Stimulated activated naive CD8-positive, alpha-beta T cell treated with anti-CD3 and anti-CD28 coated beads, Interleukin-15, Interleukin-2, amounts not matched to agents 100 ng/mL and 50 ng/mL, for 24 hours (primary cell): ENCODE data around the gene TAPT1.
"Not testable (repeated sequence)": the region's sequence is repeated elsewhere in the genome, so short reads cannot be mapped to it uniquely, and the experiment has no call there.

Experiments used
- H3K27ac Mint-ChIP-seq: one replicate; pipeline ENCODE4 v1.8.0; 2021; ENCODE audit warnings: mild to moderate bottlenecking, mixed read lengths
- H3K27me3 Mint-ChIP-seq: one replicate; pipeline ENCODE4 v1.8.0; 2021; ENCODE audit warnings: mixed read lengths
- H3K36me3 Mint-ChIP-seq: one replicate; pipeline ENCODE4 v1.8.0; 2021; ENCODE audit warnings: low read depth, mixed read lengths
- H3K4me1 Mint-ChIP-seq: one replicate; pipeline ENCODE4 v1.8.0; 2021; ENCODE audit warnings: low read depth, mixed read lengths
- H3K4me3 Mint-ChIP-seq: one replicate; pipeline ENCODE4 v1.8.0; 2021; ENCODE audit warnings: mild to moderate bottlenecking, mixed read lengths
- H3K9me3 Mint-ChIP-seq: one replicate; pipeline ENCODE4 v1.8.0; 2021; ENCODE audit warnings: mixed read lengths

TAPT1 gene

DNA sequence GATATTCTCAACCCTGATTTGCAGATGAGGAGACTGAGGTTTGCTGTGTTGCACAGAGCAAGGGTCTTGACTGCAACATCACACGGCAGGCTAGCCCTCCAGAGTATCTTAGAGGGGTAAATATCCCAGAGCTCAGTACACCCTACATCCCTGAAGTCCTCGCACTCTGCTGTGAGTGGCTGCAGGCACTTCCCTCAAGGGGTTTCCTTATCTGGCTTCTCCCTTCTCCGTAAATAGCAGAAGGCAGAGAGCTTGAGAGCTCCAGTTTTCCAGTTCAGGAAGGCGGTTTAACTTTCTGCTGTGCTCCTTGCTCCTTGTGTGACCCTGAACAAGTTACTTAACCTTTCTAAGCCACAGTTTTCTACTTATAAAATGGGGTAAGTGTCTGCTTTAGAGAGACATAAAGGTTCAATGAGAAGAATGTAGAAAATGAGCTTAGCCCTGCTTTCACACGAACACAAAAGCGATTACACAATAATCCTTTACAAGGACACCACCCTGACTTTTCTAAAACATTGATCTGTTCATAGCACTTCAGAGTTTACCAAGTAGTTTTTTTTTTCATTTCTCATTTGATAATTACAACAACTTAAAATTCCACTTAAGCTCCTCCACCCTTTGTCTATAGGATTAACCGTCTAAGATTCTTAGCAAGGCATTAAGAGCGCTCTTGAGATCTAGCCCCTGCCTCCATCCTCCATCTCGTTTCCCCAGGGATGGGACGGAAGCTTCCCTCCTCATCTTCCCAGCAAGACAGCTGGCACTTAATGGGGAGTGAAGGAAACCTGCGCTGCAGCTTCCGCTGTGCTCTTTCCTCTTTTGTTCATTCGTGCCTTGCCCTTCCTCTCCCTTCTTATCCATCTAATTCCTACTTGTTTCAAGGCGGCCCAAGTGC, 68.4 kb downstream of the TAPT1 start:
- Mint-ChIP-seq H3K4me1 (no peaks in the 10 kb centered on the region), H3K9me3 (no peaks in the 10 kb centered on the region), H3K36me3 (peaks cover 15% of the 10 kb centered on the region), H3K27ac (no peak overlapping the region), H3K4me3 (no peak overlapping the region), H3K27me3 (no peaks in the 10 kb centered on the region)

DNA sequence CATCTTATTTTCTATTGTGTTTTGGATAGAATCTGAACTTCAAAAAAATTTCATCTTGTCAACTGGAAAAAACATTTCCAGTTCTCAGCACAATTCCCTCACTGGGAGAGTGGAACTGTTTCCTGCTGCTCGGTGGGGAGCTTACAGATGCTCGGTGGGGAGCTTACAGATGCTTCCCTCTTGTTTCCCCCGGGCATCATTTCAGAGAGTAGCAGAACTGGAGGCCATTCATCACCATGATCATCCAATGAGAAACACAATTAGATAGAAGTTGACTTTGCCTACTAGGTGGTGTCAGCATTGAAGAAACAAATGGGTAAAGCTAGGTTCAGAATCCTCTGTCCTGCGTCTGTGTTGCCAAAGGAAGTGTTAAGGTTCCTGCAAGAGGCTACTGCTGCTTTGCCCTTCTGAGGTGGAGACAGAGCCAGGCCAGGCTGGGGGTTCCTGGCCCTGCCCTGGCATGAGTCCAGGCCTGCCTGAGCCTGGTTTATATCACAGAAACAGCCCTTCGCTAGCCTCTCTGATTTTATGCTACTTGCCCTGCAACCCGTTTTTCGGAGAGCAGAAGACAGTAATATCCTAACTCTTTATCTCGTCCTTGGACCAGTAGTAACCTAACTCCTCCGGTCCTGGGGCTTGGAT, 70.6 kb downstream of the TAPT1 start:
- Mint-ChIP-seq H3K27me3 (no peaks in the 10 kb centered on the region), H3K4me3 (no peak overlapping the region), H3K36me3 (no peaks in the 10 kb centered on the region), H3K4me1 (no peaks in the 10 kb centered on the region), H3K27ac (no peak overlapping the region), H3K9me3 (no peaks in the 10 kb centered on the region)

DNA sequence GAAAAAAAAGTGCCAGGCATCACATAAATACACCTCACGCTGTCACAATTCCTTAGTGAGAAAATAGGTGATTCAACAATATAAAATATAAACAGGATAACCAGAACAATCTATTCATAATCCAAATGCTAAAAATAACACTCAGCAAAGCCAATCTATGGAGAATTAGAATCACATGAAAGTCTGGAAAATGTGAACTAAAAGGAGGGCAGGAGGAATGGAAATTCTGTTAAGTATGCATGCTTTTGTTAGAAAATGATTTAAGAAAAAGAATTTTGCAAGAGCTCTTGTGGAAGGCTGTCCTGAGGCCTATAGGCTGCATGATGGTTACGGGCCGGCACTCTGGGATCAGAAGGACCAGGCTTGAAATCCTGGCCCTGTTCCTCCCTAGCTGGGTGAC, 71.8 kb downstream of the TAPT1 start:
- no peak overlapping the region for H3K4me3 Mint-ChIP-seq
- no peaks in the 10 kb centered on the region for H3K9me3 Mint-ChIP-seq
- no peak overlapping the region for H3K27ac Mint-ChIP-seq
- no peaks in the 10 kb centered on the region for H3K36me3 Mint-ChIP-seq
- no peaks in the 10 kb centered on the region for H3K27me3 Mint-ChIP-seq
- H3K4me1 Mint-ChIP-seq = no peaks in the 10 kb centered on the region

DNA sequence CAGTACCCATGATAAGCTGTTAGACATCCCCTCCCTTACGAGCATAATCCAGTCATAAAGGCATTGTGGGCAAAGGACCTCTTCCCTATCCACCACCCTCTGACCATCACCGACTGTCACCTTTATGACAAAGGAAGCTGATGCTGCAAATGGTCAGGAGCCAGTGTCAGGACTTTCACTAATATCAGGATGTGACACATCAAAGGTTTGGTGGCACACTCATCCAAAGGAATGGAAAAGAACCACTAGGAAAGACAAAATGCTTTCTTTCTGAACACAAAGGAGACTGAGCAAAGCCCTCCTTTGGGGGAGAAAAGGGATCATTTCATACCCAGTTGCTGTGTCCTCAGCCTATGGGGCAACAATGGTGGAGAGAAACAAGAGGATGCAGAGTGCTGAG, 75.6 kb downstream of the TAPT1 start:
- Mint-ChIP-seq H3K27ac (no peak overlapping the region), H3K9me3 (peaks cover 9% of the 10 kb centered on the region), H3K36me3 (no peaks in the 10 kb centered on the region), H3K27me3 (no peaks in the 10 kb centered on the region), H3K4me3 (no peak overlapping the region), H3K4me1 (no peaks in the 10 kb centered on the region)

DNA sequence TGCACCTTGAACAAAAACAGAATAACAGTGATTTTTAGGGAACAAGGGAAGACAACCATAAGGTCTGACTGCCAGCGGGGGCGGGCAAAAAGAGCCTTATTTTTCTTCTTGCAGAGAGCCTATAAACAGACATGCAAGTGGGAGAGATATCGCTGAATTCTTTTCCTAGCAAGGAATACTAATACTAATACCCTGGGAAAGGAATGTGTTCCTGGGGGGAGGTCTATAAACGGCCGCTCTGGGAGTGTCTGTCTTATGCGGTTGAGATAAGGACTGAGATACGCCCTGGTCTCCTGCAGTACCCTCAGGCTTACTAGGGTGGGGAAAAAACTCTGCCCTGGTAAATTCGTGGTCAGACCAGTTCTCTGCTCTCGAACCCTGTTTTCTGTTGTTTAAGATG, 81.4 kb downstream of the TAPT1 start:
- H3K4me1 Mint-ChIP-seq, H3K27me3 Mint-ChIP-seq, H3K27ac Mint-ChIP-seq, H3K4me3 Mint-ChIP-seq, H3K36me3 Mint-ChIP-seq: not testable (repeated sequence)
- H3K9me3 Mint-ChIP-seq = peaks cover 27% of the 10 kb centered on the region

DNA sequence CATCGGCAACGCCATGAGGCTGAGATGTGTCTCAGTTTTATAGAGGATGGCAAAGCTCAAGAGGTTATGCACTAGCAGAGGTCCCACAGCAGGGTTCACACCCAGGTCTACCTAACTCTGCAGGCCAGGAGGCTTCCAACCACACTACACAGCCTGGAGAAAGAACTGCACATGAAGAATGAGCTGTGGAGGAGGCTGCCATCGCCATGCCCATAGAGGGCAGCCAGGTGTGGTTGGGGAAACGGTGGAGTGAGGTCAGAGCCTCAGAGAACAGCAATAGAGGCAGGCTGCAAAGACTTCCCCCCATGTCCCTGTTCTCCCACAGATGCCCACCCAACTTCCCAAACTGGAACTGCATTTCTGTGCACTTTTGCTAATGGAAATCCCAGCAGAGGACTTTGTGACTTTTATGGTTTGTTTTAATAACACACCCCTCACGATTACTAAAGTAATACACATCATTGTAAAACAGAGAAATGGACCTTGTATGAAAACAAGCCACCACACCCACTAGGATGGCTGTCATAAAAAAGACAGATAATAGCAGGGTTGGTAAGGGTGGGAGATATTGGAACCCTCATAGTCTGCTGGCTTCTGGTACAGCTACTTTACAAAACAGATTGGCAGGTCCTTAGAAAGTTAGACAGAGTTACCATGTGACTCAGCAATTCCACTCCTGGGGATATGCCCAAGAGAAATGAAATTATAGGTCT, 83.5 kb downstream of the TAPT1 start:
- Mint-ChIP-seq H3K27ac (no peak overlapping the region), H3K36me3 (no peaks in the 10 kb centered on the region), H3K4me3 (no peak overlapping the region), H3K27me3 (peaks cover 14% of the 10 kb centered on the region), H3K4me1 (no peaks in the 10 kb centered on the region), H3K9me3 (peaks cover 30% of the 10 kb centered on the region)

DNA sequence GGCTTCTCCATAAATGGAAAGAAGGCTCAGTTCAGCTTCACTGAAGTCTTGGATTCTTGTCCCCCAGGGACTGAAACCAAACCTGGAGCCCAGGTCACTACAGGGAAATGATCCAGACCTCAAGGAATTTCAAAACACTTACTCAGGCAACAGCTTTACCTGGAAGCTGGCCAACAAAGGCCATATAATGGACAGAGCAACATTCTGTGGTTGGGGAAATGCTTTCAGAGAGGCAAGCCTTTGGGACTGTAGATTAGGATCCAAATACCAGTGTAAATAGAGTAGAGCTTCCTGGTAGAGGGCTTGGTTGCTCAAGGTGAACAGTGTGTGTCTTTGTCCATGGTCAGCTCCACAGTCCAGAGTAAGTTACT, 85.4 kb downstream of the TAPT1 start:
- Mint-ChIP-seq H3K27me3 (peaks cover 17% of the 10 kb centered on the region), H3K9me3 (peaks cover 21% of the 10 kb centered on the region), H3K4me1 (no peaks in the 10 kb centered on the region), H3K36me3 (no peaks in the 10 kb centered on the region), H3K27ac (no peak overlapping the region), H3K4me3 (no peak overlapping the region)

DNA sequence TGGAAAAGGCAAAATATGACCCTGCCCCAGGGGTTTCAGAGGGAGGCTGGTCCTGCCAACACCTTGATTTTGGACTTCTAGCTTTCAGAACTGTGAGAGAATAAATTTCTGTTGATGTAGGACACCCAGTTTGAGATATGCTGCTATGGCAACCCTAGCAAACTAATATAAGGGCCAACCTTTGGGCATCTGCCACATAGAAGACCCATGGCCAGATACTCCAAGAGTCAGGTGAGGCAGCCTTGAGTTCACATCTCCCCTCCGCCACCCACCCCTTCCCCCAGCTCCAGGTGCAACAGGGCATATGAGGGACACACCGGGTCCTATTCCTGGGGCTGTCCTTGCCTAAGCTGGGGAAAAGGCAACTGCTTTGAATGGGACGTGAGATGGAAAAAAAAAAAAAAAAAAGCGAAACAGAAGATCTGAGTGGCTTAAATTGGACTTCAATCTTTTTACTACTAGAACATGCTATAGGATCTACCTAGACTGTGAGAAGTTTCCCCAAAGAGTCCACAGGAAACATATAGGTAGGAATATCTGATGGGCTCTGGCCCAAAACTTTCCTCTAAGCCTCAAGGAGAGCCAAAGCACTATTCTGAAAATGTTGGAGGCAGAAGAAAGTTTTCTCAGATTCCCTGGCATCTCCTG, 85.9 kb downstream of the TAPT1 start:
- Mint-ChIP-seq H3K4me3 (no peak overlapping the region), H3K27me3 (peaks cover 19% of the 10 kb centered on the region), H3K36me3 (no peaks in the 10 kb centered on the region), H3K4me1 (no peaks in the 10 kb centered on the region), H3K27ac (no peak overlapping the region), H3K9me3 (peaks cover 19% of the 10 kb centered on the region)

DNA sequence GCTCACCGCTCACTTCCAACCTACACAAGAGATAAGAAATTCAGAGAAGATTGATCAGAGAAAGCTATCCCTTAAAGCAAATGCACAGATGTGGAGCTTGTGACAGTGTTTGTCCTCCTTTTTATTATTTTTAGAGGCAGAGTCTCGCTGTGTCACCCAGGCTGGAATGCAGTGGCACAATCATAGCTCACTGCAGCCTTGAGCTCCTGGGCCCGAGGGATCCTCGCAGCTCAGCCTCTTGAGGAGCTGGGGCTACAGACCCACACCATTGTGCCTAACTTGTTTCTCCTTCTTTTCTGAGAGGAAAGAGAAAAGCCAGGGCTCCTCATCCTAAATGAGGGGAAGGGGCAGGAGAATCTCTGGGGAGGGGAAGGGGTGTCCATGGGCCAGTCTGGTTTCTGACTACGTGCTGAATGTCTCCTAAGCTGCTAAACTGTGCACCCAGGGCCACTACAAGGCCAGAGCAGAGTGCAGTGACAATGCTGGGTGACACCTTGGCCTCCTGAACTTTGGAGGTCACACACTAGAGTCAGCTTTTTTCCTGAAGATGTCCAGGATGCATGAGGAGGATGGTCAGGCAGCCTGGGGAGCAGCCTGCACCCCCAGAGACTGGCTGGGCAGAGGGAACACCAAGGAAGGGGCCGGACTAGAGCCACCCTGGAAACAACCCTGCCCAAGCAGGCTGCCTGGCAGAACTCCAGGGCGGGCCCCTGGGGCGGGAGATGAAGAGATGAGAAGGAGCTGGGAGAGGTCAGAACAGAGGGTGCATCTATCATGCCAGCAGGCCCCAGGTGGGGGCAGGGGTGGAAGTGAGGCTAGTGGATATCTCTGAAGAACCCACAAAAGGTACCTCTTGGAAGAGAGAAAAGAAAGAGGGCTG, 87.0 kb downstream of the TAPT1 start:
- peaks cover 20% of the 10 kb centered on the region for H3K27me3 Mint-ChIP-seq
- no peaks in the 10 kb centered on the region for H3K4me1 Mint-ChIP-seq
- peaks cover 10% of the 10 kb centered on the region for H3K9me3 Mint-ChIP-seq
- H3K36me3 Mint-ChIP-seq = no peaks in the 10 kb centered on the region
- H3K27ac Mint-ChIP-seq = no peak overlapping the region
- no peak overlapping the region for H3K4me3 Mint-ChIP-seq

DNA sequence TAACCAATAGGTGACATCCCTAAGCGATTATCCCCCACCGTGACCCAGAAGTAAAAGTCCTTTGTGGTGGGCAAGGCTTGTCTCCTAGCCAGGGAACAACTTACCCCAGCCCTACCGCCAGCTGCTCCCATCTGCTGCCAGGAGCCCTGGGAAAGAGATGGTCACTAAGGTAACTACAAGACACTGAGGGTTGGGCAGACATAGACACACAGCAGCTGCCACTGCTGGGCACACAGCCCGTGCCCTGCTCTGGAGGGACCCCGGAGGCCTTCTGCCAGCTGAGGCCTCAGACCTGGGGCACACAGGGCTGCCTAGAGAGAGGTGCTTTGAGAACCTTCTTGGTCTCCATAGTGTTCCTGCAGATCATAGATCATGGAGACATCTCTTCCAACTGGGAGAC, 89.4 kb downstream of the TAPT1 start:
- Mint-ChIP-seq H3K27ac (no peak overlapping the region), H3K36me3 (no peaks in the 10 kb centered on the region), H3K4me3 (no peak overlapping the region), H3K27me3 (peaks cover 20% of the 10 kb centered on the region), H3K4me1 (no peaks in the 10 kb centered on the region), H3K9me3 (peaks cover 4% of the 10 kb centered on the region)

DNA sequence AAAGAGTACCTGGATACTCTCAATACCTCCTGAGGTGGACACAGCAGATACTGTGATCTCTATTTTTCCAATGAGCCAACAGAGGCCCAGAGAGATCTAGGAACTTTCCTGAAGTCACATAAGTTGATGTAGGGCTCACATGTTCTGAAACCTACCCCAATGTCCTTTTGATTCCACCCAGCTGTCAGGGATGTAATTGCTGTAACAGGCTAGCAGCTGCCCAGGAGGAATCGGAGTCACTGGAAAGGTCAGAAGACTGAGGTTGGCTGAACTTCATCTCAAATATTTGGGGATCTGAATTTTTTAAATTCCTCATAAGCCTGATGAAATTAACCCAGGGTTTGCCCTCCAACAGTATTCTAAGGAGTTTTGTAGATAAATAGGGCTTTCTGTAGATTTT, 90.0 kb downstream of the TAPT1 start:
- no peaks in the 10 kb centered on the region for H3K36me3 Mint-ChIP-seq
- H3K27ac Mint-ChIP-seq = no peak overlapping the region
- H3K27me3 Mint-ChIP-seq = peaks cover 20% of the 10 kb centered on the region
- peaks cover 4% of the 10 kb centered on the region for H3K9me3 Mint-ChIP-seq
- no peak overlapping the region for H3K4me3 Mint-ChIP-seq
- no peaks in the 10 kb centered on the region for H3K4me1 Mint-ChIP-seq

DNA sequence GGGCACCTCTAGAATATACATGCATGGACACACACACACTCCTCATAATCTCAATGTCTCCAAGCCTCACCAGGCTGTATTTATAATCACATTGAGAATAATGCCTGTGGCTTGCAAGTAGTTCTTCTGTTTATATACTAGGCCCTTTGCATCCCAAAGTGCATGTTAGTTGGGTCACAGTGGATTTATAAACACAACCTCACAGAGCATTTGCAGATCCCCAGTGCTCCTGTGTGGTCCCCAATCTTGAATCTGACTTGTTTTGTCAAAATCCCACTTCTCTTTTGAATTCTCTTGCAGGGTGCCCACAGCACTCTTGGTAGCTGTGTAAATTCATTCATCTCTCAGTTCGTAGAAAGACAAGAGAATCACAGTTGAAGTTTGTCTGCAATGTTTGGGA, 92.9 kb downstream of the TAPT1 start:
- Mint-ChIP-seq H3K27me3 (peaks cover 5% of the 10 kb centered on the region), H3K36me3 (no peaks in the 10 kb centered on the region), H3K4me1 (no peaks in the 10 kb centered on the region), H3K27ac (no peak overlapping the region), H3K9me3 (no peaks in the 10 kb centered on the region), H3K4me3 (no peak overlapping the region)

DNA sequence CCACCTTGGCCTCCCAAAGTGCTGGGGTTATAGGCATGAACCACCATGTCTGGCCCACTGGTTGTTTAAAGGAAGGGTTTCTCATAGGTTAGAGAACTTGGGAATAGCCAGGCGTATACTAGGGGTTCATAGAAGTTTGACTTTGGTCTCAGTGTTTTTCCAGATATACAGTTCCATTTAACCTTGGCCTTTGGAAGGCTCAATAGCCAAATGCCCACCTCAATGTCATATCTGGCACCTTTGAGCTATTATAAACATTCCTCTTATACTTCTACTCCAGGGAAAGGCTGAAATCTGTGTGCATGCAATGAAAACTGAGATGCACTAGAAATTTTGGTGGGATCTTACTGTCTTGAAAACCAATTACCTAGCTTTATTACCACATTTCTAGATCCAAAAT, 95.0 kb downstream of the TAPT1 start:
- Mint-ChIP-seq H3K4me3 (no peak overlapping the region), H3K27me3 (peaks cover 5% of the 10 kb centered on the region), H3K27ac (no peak overlapping the region), H3K36me3 (no peaks in the 10 kb centered on the region), H3K9me3 (no peaks in the 10 kb centered on the region), H3K4me1 (no peaks in the 10 kb centered on the region)

DNA sequence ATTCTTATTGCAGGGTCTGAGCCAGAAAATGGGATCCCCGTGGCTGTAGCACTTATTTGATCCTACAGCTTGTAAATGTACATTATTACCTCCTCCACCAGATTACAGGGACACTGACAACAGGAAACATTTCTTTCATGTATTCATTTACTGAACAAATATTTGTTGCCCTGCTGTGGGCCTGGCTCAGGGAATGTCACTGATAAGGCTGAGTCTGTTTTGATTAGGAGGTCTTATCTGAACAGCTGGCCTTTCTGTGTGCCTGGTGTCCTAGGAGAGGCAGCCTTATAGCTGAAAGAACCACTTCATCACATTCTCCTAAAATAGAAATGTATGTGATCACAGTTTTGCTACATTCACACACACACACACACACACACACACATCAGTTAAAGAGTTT, 96.9 kb downstream of the TAPT1 start:
- H3K36me3 Mint-ChIP-seq = no peaks in the 10 kb centered on the region
- H3K4me3 Mint-ChIP-seq = no peak overlapping the region
- no peak overlapping the region for H3K27ac Mint-ChIP-seq
- no peaks in the 10 kb centered on the region for H3K27me3 Mint-ChIP-seq
- no peaks in the 10 kb centered on the region for H3K9me3 Mint-ChIP-seq
- H3K4me1 Mint-ChIP-seq = peaks cover 3% of the 10 kb centered on the region
